ENCODE results near the gene TWSG1. TPM values are rescaled to one million over a fixed set of nuclear protein-coding genes. Genes with fewer than 3 reads are reported as not detected.

Gene TWSG1
- polyA plus RNA-seq, 1 donor from 2014 or later: 11.5 TPM

GRCh38 chr18:9410515-9410914, 75.9 kb downstream of the TWSG1 start:
- Histone ChIP-seq H3K27ac (ENCODE audit: low read length) (no peak overlapping the region), H3K4me3 (ENCODE audit: low read length) (no peak overlapping the region), H3K36me3 (ENCODE audit: insufficient read depth, low read length) (no peaks in the 10 kb centered on the region), H4K20me1 (ENCODE audit: insufficient read depth) (no peaks in the 10 kb centered on the region), H3K9ac (ENCODE audit: low read length) (no peak overlapping the region), H3K4me2 (ENCODE audit: low read length) (no peak overlapping the region), H3K27me3 (ENCODE audit: insufficient read depth, low read depth, low read length) (no peaks in the 10 kb centered on the region), H3F3A (ENCODE audit: insufficient read depth, low read length, poor library complexity, severe bottlenecking) (no peaks in the 10 kb centered on the region), H2AFZ (ENCODE audit: low read depth, low read length) (no peak overlapping the region), H3K9me3 (ENCODE audit: low read length) (no peaks in the 10 kb centered on the region), H3K79me2 (replicated peaks; ENCODE audit: insufficient read depth, low read length) (no peaks in the 10 kb centered on the region), H3K9me2 (ENCODE audit: insufficient read depth, low read length) (no peaks in the 10 kb centered on the region)
- TF ChIP-seq EP300 (conservative IDR thresholded peaks at IDR 0.05; ENCODE audit: poor library complexity, severe bottlenecking) (no peak), EZH2 (IDR thresholded peaks at IDR 0.05; ENCODE audit: borderline replicate concordance, insufficient read depth, low read length, poor library complexity, severe bottlenecking) (no peak), MXI1 (conservative IDR thresholded peaks at IDR 0.05; ENCODE audit: poor library complexity, severe bottlenecking) (no peak), RAD21 (conservative IDR thresholded peaks at IDR 0.05) (no peak), SMC3 (conservative IDR thresholded peaks at IDR 0.05; ENCODE audit: poor library complexity) (no peak), REST (IDR thresholded peaks at IDR 0.05; ENCODE audit: borderline replicate concordance) (no peak), POLR2AphosphoS5 (IDR thresholded peaks at IDR 0.05) (no peak), TAF1 (IDR thresholded peaks at IDR 0.05; ENCODE audit: low read depth) (no peak), CTCF (IDR thresholded peaks at IDR 0.05; ENCODE audit: poor library complexity, severe bottlenecking) (no peak)

GRCh38 chr18:9413576-9413975, 79.0 kb downstream of the TWSG1 start:
- Histone ChIP-seq H3K9me3 (ENCODE audit: low read length) (no peaks in the 10 kb centered on the region), H3K4me3 (ENCODE audit: low read length) (no peak overlapping the region)
- TF ChIP-seq TAF1 (IDR thresholded peaks at IDR 0.05; ENCODE audit: low read depth): no peak
- no peak for TF ChIP-seq EZH2 (IDR thresholded peaks at IDR 0.05; ENCODE audit: borderline replicate concordance, insufficient read depth, low read length, poor library complexity, severe bottlenecking)
- TF ChIP-seq EP300 (conservative IDR thresholded peaks at IDR 0.05; ENCODE audit: poor library complexity, severe bottlenecking): no peak
- TF ChIP-seq MXI1 (conservative IDR thresholded peaks at IDR 0.05; ENCODE audit: poor library complexity, severe bottlenecking): no peak
- TF ChIP-seq POLR2AphosphoS5 (IDR thresholded peaks at IDR 0.05): no peak
- no peak for TF ChIP-seq RAD21 (conservative IDR thresholded peaks at IDR 0.05)
- no peak for TF ChIP-seq REST (IDR thresholded peaks at IDR 0.05; ENCODE audit: borderline replicate concordance)
- no peak for TF ChIP-seq SMC3 (conservative IDR thresholded peaks at IDR 0.05; ENCODE audit: poor library complexity)
- no peak for TF ChIP-seq CTCF (IDR thresholded peaks at IDR 0.05; ENCODE audit: poor library complexity, severe bottlenecking)

More at GRCh38 chr18:9413576-9413975, 79.0 kb downstream of the TWSG1 start:
- Histone ChIP-seq H2AFZ (ENCODE audit: low read depth, low read length) (no peak overlapping the region), H3F3A (ENCODE audit: insufficient read depth, low read length, poor library complexity, severe bottlenecking) (no peaks in the 10 kb centered on the region), H3K4me2 (ENCODE audit: low read length) (no peak overlapping the region), H4K20me1 (ENCODE audit: insufficient read depth) (no peaks in the 10 kb centered on the region), H3K9ac (ENCODE audit: low read length) (no peak overlapping the region), H3K36me3 (ENCODE audit: insufficient read depth, low read length) (no peaks in the 10 kb centered on the region), H3K27me3 (ENCODE audit: insufficient read depth, low read depth, low read length) (no peaks in the 10 kb centered on the region), H3K9me2 (ENCODE audit: insufficient read depth, low read length) (no peaks in the 10 kb centered on the region), H3K27ac (ENCODE audit: low read length) (no peak overlapping the region), H3K79me2 (replicated peaks; ENCODE audit: insufficient read depth, low read length) (no peaks in the 10 kb centered on the region)

All from neural cell (in vitro differentiated cells).